ENCODE data around the gene USP33. TPM values are rescaled to one million over a fixed set of nuclear protein-coding genes. Genes with fewer than 3 reads are reported as not detected.

USP33 gene
- total RNA-seq, 1 donor from 2014 or later = 63.6 TPM

- TF ChIP-seq CTCF (IDR thresholded peaks at IDR 0.05) = no peak
- ATAC-seq = peak; percentile 52
- Histone ChIP-seq H3K4me1 (peaks cover 6% of the 10 kb centered on the region), H3K27me3 (no peaks in the 10 kb centered on the region), H3K36me3 (peaks cover 12% of the 10 kb centered on the region), H3K9me3 (no peaks in the 10 kb centered on the region), H3K4me3 (no peak overlapping the region), H3K27ac (no peak overlapping the region)
- intact Hi-C loops (cut with DNase I) = no loop called here
- no peak for DNase-seq
These were observed 15.1 kb downstream of the USP33 start for GRCh38 chr1:77744576-77744975.

- no peaks in the 10 kb centered on the region for H3K27me3 ChIP-seq
These were observed 17.6 kb downstream of the USP33 start for GRCh38 chr1:77742011-77742555.

GRCh38 chr1:77741316-77741715 lies 18.3 kb downstream of the USP33 start:
- no peak for TF ChIP-seq CTCF (IDR thresholded peaks at IDR 0.05)
- ATAC-seq = no peak
- H3K36me3 ChIP-seq = peaks cover 36% of the 10 kb centered on the region

More at GRCh38 chr1:77742011-77742555, 17.6 kb downstream of the USP33 start:
- no peak overlapping the region for H3K27ac ChIP-seq
- peaks cover 36% of the 10 kb centered on the region for H3K36me3 ChIP-seq
- H3K4me3 ChIP-seq = no peak overlapping the region
- ATAC-seq (no peak), DNase-seq (no peak)
- no peak for TF ChIP-seq CTCF (IDR thresholded peaks at IDR 0.05)
- intact Hi-C loops (cut with DNase I) = no loop called here
- no peaks in the 10 kb centered on the region for H3K9me3 ChIP-seq
- no peaks in the 10 kb centered on the region for H3K4me1 ChIP-seq

GRCh38 chr1:77739235-77739634 lies 20.4 kb downstream of the USP33 start:
- H3K27ac ChIP-seq = no peak overlapping the region
- no peak for DNase-seq
- no peak for ATAC-seq
- H3K4me3 ChIP-seq = no peak overlapping the region
- TF ChIP-seq CTCF (IDR thresholded peaks at IDR 0.05) = no peak
- no peaks in the 10 kb centered on the region for H3K27me3 ChIP-seq
- no peaks in the 10 kb centered on the region for H3K9me3 ChIP-seq
- peaks cover 43% of the 10 kb centered on the region for H3K36me3 ChIP-seq
- intact Hi-C loops (cut with DNase I) = no loop called here
- no peaks in the 10 kb centered on the region for H3K4me1 ChIP-seq

More at GRCh38 chr1:77741316-77741715, 18.3 kb downstream of the USP33 start:
- Histone ChIP-seq H3K27me3 (no peaks in the 10 kb centered on the region), H3K27ac (no peak overlapping the region), H3K4me3 (no peak overlapping the region), H3K4me1 (no peaks in the 10 kb centered on the region), H3K9me3 (no peaks in the 10 kb centered on the region)
- intact Hi-C loops (cut with DNase I) = no loop called here
- DNase-seq = no peak

- no peak for TF ChIP-seq CTCF (IDR thresholded peaks at IDR 0.05)
- DNase-seq (no peak), ATAC-seq (no peak)
- no peaks in the 10 kb centered on the region for H3K27me3 ChIP-seq
- no peaks in the 10 kb centered on the region for H3K9me3 ChIP-seq
- no peak overlapping the region for H3K4me3 ChIP-seq
- peaks cover 69% of the 10 kb centered on the region for H3K36me3 ChIP-seq
- no peaks in the 10 kb centered on the region for H3K4me1 ChIP-seq
- intact Hi-C loops (cut with DNase I) = no loop called here
- no peak overlapping the region for H3K27ac ChIP-seq
These were observed 27.6 kb downstream of the USP33 start for GRCh38 chr1:77732090-77732489.

GRCh38 chr1:77725706-77726105 lies 33.9 kb downstream of the USP33 start:
- H3K36me3 ChIP-seq = peaks cover 98% of the 10 kb centered on the region
- TF ChIP-seq CTCF (IDR thresholded peaks at IDR 0.05) = no peak
- intact Hi-C loops (cut with DNase I) = no loop called here
- ATAC-seq (no peak), DNase-seq (no peak)
- H3K9me3 ChIP-seq = no peaks in the 10 kb centered on the region
- no peaks in the 10 kb centered on the region for H3K4me1 ChIP-seq
- H3K4me3 ChIP-seq = no peak overlapping the region
- H3K27me3 ChIP-seq = no peaks in the 10 kb centered on the region
- no peak overlapping the region for H3K27ac ChIP-seq

All from upper lobe of right lung (tissue), 1 donor.